ENCODE data around the gene CEMIP2.

- TF ChIP-seq CTCF (IDR thresholded peaks at IDR 0.05; ENCODE audit: insufficient read depth, low read length, poor library complexity, severe bottlenecking) (no peak), EZH2phosphoT487 (conservative IDR thresholded peaks at IDR 0.05; ENCODE audit: low read length) (no peak)
Observed at GRCh38 chr9:71646131-71646530, 122.2 kb downstream of the CEMIP2 start.

All from SU-DHL-6 (cell line).